Activated naive CD8-positive, alpha-beta T cell (primary cell): ENCODE data around the gene ARAP2.

Source experiments
- H3K27ac Mint-ChIP-seq: one replicate; pipeline ENCODE4 v1.8.0; 2021; ENCODE audit warnings: mixed read lengths
- H3K27me3 Mint-ChIP-seq: one replicate; pipeline ENCODE4 v1.8.0; 2021; ENCODE audit warnings: mixed read lengths
- H3K36me3 Mint-ChIP-seq: one replicate; pipeline ENCODE4 v1.8.0; 2021; ENCODE audit warnings: mixed read lengths
- H3K4me1 Mint-ChIP-seq: one replicate; pipeline ENCODE4 v1.8.0; 2021; ENCODE audit warnings: low read depth, mixed read lengths
- H3K4me3 Mint-ChIP-seq: one replicate; pipeline ENCODE4 v1.8.0; 2021; ENCODE audit warnings: mild to moderate bottlenecking, mixed read lengths
- H3K9me3 Mint-ChIP-seq: one replicate; pipeline ENCODE4 v1.8.0; 2021; ENCODE audit warnings: low read depth, mixed read lengths

Gene ARAP2

DNA sequence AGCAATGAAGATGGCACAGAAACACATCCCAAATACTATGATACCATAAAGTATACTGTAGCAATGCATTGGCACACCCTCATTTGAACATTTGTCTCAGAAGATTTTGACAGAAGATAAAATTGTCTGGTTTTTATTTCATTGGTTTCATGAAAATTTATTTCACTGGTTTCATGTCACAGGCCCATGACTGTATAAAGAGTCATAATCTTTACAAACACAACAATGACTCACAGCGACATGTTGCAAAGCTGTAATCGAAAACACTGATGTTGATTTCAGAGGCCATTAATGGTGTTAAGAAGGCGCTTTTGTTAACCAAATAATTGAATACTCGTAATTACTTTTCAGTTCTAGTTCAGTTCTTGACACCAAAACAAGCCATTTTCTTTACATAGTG is 29.0 kb upstream of the ARAP2 start:
- no peaks in the 10 kb centered on the region for H3K36me3 Mint-ChIP-seq

GRCh38 chr4:36269533-36270173 is 25.3 kb upstream of the ARAP2 start:
- Mint-ChIP-seq H3K4me3 (no peak overlapping the region), H3K27ac (peak overlapping the region; percentile 70), H3K9me3 (no peaks in the 10 kb centered on the region), H3K36me3 (no peaks in the 10 kb centered on the region), H3K27me3 (no peaks in the 10 kb centered on the region), H3K4me1 (peaks cover 38% of the 10 kb centered on the region)

More for the DNA sequence above, 29.0 kb upstream of the ARAP2 start:
- Mint-ChIP-seq H3K9me3 (no peaks in the 10 kb centered on the region), H3K4me3 (no peak overlapping the region), H3K27ac (peak overlapping the region; percentile 28), H3K27me3 (no peaks in the 10 kb centered on the region), H3K4me1 (peaks cover 25% of the 10 kb centered on the region)

GRCh38 chr4:36269101-36269500 is 24.8 kb upstream of the ARAP2 start:
- H3K9me3 Mint-ChIP-seq, result no peaks in the 10 kb centered on the region
- no peaks in the 10 kb centered on the region for H3K27me3 Mint-ChIP-seq
- peak overlapping the region; percentile 70 for H3K27ac Mint-ChIP-seq
- H3K36me3 Mint-ChIP-seq, result no peaks in the 10 kb centered on the region
- peaks cover 41% of the 10 kb centered on the region for H3K4me1 Mint-ChIP-seq
- no peak overlapping the region for H3K4me3 Mint-ChIP-seq

- no peaks in the 10 kb centered on the region for H3K27me3 Mint-ChIP-seq
- no peak overlapping the region for H3K4me3 Mint-ChIP-seq
- H3K4me1 Mint-ChIP-seq, result peaks cover 40% of the 10 kb centered on the region
- H3K36me3 Mint-ChIP-seq, result no peaks in the 10 kb centered on the region
- H3K9me3 Mint-ChIP-seq, result no peaks in the 10 kb centered on the region
- peak overlapping the region; percentile 58 for H3K27ac Mint-ChIP-seq
Measured at GRCh38 chr4:36267486-36268268, 23.4 kb upstream of the ARAP2 start.

DNA sequence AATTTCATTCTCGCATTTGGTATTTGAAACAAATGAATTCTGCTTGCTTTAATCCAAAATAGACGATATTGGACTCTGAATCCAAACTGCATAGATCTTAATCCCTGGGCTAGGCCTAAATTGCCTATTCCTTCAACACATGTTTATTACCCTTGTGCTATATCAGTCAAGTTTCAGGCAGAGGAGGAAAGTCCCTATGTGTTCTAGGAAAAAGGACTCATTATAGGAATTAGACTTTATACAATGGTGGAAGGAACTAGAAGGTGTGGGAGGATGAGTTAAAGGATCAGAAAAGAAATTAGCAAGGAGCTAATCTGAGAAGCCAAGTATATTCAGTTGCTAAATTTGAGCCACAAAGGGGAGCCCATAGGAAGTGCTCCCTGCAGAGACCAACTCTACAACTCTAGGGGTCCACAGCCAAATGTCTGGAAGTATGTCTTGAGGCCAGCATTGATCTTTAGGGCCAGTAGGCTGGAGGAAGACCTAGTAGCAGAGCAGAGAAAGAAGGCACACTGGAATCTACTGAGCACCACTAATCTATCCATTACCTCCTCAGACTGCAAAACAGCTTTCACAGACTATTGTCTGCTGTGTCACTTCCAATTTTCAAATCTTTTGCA is 20.0 kb upstream of the ARAP2 start:
- H3K4me3 Mint-ChIP-seq, result no peak overlapping the region
- H3K9me3 Mint-ChIP-seq, result no peaks in the 10 kb centered on the region
- H3K27ac Mint-ChIP-seq, result no peak overlapping the region
- no peaks in the 10 kb centered on the region for H3K36me3 Mint-ChIP-seq
- H3K27me3 Mint-ChIP-seq, result no peaks in the 10 kb centered on the region
- peaks cover 33% of the 10 kb centered on the region for H3K4me1 Mint-ChIP-seq

DNA sequence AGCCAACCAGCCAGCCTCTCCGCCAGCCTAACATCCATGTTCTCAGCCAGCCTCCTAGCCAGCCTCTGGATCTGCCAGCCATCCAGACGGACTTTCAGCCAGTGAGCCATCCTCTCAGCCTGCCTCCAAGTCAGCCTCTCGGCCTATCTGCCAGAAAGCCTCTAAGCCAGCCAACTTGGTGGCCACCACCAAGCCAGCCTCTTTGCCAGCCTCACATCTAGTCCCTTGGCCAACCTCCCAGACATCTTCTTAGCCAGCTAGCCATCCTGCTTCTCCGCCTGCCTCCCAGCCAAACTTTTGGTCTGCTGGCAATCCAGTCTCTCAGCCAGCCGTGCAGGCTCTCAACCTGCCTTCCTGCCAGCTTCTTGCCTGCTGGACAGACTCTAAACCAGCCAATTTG is 16.4 kb upstream of the ARAP2 start:
- H3K27me3 Mint-ChIP-seq, result no peaks in the 10 kb centered on the region

DNA sequence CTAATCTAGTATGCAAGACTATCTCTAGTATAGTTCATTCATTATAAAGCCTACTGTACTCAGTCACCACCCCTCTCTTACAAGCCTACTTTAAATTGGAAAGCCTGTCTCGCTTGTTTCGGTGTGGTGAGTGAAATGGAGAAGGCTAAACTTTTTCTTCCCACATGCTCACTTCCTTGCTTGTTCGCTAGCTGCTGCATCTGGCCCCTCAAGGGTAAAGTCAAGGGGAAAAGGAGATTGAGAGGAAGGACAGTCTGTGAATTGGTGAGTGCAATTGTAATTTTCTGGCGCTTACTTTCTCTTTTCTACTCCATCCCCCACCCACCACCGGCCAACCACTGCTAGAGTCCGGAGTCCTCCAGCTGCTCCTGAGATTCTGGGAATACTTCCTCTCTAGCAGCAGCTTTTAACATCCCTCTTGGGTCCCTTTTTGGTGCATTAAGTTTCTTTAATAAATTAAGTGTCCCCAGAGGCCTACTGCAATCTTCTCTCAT is 12.1 kb upstream of the ARAP2 start:
- no peaks in the 10 kb centered on the region for H3K36me3 Mint-ChIP-seq
- no peaks in the 10 kb centered on the region for H3K27me3 Mint-ChIP-seq
- H3K4me3 Mint-ChIP-seq, result peak overlapping the region; percentile 38
- H3K27ac Mint-ChIP-seq, result peak overlapping the region; percentile 84
- H3K4me1 Mint-ChIP-seq, result peaks cover 40% of the 10 kb centered on the region
- no peaks in the 10 kb centered on the region for H3K9me3 Mint-ChIP-seq

More for the DNA sequence above, 16.4 kb upstream of the ARAP2 start:
- H3K27ac Mint-ChIP-seq, result no peak overlapping the region
- H3K9me3 Mint-ChIP-seq, result no peaks in the 10 kb centered on the region
- H3K4me3 Mint-ChIP-seq, result no peak overlapping the region
- no peaks in the 10 kb centered on the region for H3K36me3 Mint-ChIP-seq
- H3K4me1 Mint-ChIP-seq, result peaks cover 20% of the 10 kb centered on the region

- H3K9me3 Mint-ChIP-seq, result no peaks in the 10 kb centered on the region
- H3K27ac Mint-ChIP-seq, result peak overlapping the region; percentile 95
- H3K4me1 Mint-ChIP-seq, result peaks cover 40% of the 10 kb centered on the region
- no peaks in the 10 kb centered on the region for H3K27me3 Mint-ChIP-seq
- no peaks in the 10 kb centered on the region for H3K36me3 Mint-ChIP-seq
- H3K4me3 Mint-ChIP-seq, result peak overlapping the region; percentile 73
Measured at GRCh38 chr4:36255577-36255976, 11.3 kb upstream of the ARAP2 start.

DNA sequence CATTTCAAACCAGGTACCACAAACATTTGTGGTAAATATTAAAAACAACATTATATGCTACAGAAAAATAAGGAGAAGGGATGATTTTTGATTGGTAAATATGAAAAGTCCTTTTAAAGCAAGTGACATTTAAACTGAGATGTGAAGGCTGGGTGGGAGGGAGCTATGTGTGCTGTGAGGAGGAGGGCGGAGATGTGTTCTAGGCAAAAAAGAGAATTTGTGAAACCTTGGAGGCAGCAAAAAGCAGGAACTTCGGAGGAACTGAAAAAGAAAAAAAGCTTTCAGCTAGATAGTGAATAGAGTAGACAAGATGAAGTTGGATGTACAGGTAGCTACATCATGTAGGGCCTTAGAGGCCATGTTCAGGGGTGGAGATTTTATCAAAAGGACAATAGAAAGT is 10.1 kb upstream of the ARAP2 start:
- peaks cover 40% of the 10 kb centered on the region for H3K4me1 Mint-ChIP-seq
- peak overlapping the region; percentile 14 for H3K4me3 Mint-ChIP-seq
- no peaks in the 10 kb centered on the region for H3K27me3 Mint-ChIP-seq
- no peaks in the 10 kb centered on the region for H3K36me3 Mint-ChIP-seq
- H3K9me3 Mint-ChIP-seq, result no peaks in the 10 kb centered on the region
- H3K27ac Mint-ChIP-seq, result peak overlapping the region; percentile 86

DNA sequence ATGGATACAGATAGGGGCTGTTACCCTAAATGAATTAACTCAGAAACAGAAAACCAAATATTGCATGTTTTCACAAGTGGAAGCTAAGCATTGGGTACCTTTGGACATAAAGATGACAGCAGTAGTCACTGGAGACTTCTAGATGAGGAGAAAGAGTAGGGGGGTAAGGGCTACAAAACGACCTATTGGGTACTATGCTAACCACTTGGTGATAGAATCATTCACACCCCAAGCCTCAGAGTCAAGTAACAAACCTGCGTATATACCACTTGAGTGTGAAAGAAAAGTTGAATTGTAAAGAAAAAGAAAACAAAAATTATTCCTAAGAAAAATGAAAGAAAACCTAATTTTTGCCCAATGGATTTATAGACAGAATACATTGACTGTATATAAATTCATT is 7.7 kb upstream of the ARAP2 start:
- Mint-ChIP-seq H3K4me3 (no peak overlapping the region), H3K27ac (peak overlapping the region; percentile 2), H3K27me3 (no peaks in the 10 kb centered on the region), H3K36me3 (no peaks in the 10 kb centered on the region), H3K9me3 (no peaks in the 10 kb centered on the region), H3K4me1 (peaks cover 40% of the 10 kb centered on the region)

DNA sequence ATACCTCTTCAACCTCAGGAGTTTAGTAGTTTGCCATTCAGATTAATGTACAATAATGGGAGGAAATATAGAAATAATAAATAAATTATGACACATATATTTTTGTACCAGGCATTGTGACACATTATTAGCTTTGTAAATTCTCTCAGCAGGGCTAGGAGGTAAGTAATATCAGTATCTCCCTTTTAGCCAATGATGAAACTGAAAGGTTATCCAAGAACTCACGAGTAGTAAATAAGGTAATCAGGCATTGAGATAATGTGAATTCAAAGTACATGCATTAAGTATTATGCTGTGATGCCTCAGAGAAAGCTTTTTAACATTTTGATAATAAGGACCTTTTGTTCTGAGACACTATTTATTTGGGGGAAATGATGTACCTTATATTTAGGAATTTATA is 5.3 kb upstream of the ARAP2 start:
- Mint-ChIP-seq H3K36me3 (no peaks in the 10 kb centered on the region), H3K27me3 (no peaks in the 10 kb centered on the region), H3K4me3 (no peak overlapping the region), H3K27ac (no peak overlapping the region), H3K4me1 (peaks cover 30% of the 10 kb centered on the region), H3K9me3 (no peaks in the 10 kb centered on the region)

- H3K27ac Mint-ChIP-seq, result peak overlapping the region; percentile 88
- H3K4me3 Mint-ChIP-seq, result peak overlapping the region; percentile 91
- H3K4me1 Mint-ChIP-seq, result peaks cover 53% of the 10 kb centered on the region
- H3K9me3 Mint-ChIP-seq, result no peaks in the 10 kb centered on the region
- H3K36me3 Mint-ChIP-seq, result peaks cover 8% of the 10 kb centered on the region
- no peaks in the 10 kb centered on the region for H3K27me3 Mint-ChIP-seq
Measured at GRCh38 chr4:36243355-36244256, 708 bp downstream of the ARAP2 start.

DNA sequence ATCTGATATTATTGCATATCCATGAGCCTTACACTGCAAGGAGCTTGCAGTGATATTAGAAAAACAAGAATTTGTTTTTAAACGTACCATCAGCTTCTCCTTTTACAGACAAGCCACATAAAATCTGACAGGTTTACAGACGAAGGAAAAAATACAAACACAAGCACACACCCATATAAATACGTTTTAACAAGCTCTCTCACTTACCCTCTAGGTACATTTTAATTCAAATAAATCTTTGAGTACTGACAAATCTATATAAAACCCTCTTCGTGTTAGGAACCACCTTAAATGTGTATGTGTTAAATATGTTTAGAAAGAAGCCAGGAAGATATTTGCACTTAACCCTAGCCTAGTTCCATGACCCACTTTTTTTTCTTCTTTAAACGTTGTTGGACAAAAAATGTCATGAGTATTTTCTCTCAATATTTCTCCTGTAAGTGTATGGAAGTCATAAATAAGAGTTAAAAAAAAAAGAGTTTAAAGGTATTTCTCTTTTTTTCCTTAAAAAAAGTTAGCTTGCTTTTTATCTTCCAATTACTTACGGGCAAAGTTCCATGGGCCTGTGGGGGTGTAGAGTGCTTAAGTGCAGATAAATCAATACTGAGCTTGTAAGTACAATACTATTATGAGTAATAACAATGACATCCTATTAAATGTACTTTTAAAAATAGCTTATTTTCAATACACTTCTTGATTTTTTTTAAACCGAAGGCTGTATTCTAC is 1.5 kb downstream of the ARAP2 start:
- H3K27me3 Mint-ChIP-seq, result no peaks in the 10 kb centered on the region
- peaks cover 61% of the 10 kb centered on the region for H3K4me1 Mint-ChIP-seq
- H3K9me3 Mint-ChIP-seq, result peaks cover 5% of the 10 kb centered on the region
- peak overlapping the region; percentile 91 for H3K4me3 Mint-ChIP-seq
- peak overlapping the region; percentile 88 for H3K27ac Mint-ChIP-seq
- H3K36me3 Mint-ChIP-seq, result peaks cover 16% of the 10 kb centered on the region

- Mint-ChIP-seq H3K4me3 (peak overlapping the region; percentile 91), H3K27me3 (no peaks in the 10 kb centered on the region), H3K9me3 (peaks cover 6% of the 10 kb centered on the region), H3K27ac (peak overlapping the region; percentile 54), H3K36me3 (peaks cover 17% of the 10 kb centered on the region), H3K4me1 (peaks cover 68% of the 10 kb centered on the region)
Measured at GRCh38 chr4:36241771-36242170, 2.5 kb downstream of the ARAP2 start.
